Immature natural killer cell (primary cell): Measurements from ENCODE around the gene SYF2. TPM values are rescaled to one million over a fixed set of nuclear protein-coding genes. Genes with fewer than 3 reads are reported as not detected.

Source experiments
- DNase-seq, 3 donors: peaks; one replicate each; pipeline ENCODE4 v3.0.0; 2022; ENCODE audit warnings: mixed read lengths in 1 of 3
- H3K27ac Mint-ChIP-seq, 6 donors: one replicate each; pipeline ENCODE4 v1.8.0; 2020; ENCODE audit warnings: mixed read lengths in 6 of 6, mild to moderate bottlenecking in 5 of 6, inconsistent platforms in 4 of 6, moderate library complexity in 3 of 6
- H3K27me3 Mint-ChIP-seq, 3 donors: one replicate each; pipeline ENCODE4 v1.8.0; 2020 to 2021; ENCODE audit warnings: low read depth in 3 of 3, mild to moderate bottlenecking in 3 of 3, mixed read lengths in 3 of 3, moderate library complexity in 3 of 3, inconsistent platforms in 1 of 3
- H3K36me3 Mint-ChIP-seq, 3 donors: one replicate each; pipeline ENCODE4 v1.8.0; 2020; ENCODE audit warnings: mixed read lengths in 3 of 3, inconsistent platforms in 2 of 3, mild to moderate bottlenecking in 2 of 3
- H3K4me1 Mint-ChIP-seq, 2 donors: one replicate each; pipeline ENCODE4 v1.8.0; 2020; ENCODE audit warnings: inconsistent platforms in 2 of 2, mild to moderate bottlenecking in 2 of 2, mixed read lengths in 2 of 2, moderate library complexity in 1 of 2
- H3K4me3 Mint-ChIP-seq, 5 donors: one replicate each; pipeline ENCODE4 v1.8.0; 2020; ENCODE audit warnings: mild to moderate bottlenecking in 5 of 5, mixed read lengths in 5 of 5, inconsistent platforms in 3 of 5, moderate library complexity in 3 of 5
- H3K9me3 Mint-ChIP-seq, 6 donors: one replicate each; pipeline ENCODE4 v1.8.0; 2020; ENCODE audit warnings: mild to moderate bottlenecking in 6 of 6, mixed read lengths in 6 of 6, inconsistent platforms in 4 of 6, moderate library complexity in 3 of 6
- polyA plus RNA-seq, 3 donors: library from polyadenylated mRNA; unstranded; fragments of 300-500 nt; fragmentation: Illumina TruSeq; gene quantifications; one replicate each; pipeline ENCODE4 v1.2.3, GENCODE V29; 2021

The SYF2 gene
- polyA plus RNA-seq, 3 donors from 2014 or later: 65.6 to 82.8 (median 75.9) TPM

DNA sequence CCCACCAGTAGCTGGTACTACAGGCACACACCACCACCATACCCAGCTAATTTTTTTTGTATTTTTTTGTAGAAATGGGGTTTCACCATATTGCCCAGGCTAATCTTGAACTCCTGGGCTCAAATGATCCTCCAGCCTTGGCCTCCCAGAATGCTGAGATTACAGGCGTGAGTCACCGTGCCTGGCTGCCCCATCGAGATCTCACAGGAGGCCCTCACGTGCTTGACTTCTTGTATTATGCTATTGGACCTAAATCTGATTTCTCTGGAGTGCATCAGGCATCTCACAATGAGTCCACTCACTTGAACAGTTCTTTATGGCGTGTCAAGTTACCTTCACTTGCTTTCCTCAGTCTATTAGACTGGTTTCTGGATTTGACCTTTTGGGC lies 24.3 kb upstream of the SYF2 start:
- Mint-ChIP-seq H3K4me1 (peaks cover 6 to 14% of the 10 kb centered on the region in 2 donors), H3K27ac (no peak overlapping the region), H3K27me3 (no peaks in the 10 kb centered on the region), H3K4me3 (no peak overlapping the region), H3K36me3 (no peaks in the 10 kb centered on the region), H3K9me3 (no peaks in the 10 kb centered on the region)
- DNase-seq: no peak

DNA sequence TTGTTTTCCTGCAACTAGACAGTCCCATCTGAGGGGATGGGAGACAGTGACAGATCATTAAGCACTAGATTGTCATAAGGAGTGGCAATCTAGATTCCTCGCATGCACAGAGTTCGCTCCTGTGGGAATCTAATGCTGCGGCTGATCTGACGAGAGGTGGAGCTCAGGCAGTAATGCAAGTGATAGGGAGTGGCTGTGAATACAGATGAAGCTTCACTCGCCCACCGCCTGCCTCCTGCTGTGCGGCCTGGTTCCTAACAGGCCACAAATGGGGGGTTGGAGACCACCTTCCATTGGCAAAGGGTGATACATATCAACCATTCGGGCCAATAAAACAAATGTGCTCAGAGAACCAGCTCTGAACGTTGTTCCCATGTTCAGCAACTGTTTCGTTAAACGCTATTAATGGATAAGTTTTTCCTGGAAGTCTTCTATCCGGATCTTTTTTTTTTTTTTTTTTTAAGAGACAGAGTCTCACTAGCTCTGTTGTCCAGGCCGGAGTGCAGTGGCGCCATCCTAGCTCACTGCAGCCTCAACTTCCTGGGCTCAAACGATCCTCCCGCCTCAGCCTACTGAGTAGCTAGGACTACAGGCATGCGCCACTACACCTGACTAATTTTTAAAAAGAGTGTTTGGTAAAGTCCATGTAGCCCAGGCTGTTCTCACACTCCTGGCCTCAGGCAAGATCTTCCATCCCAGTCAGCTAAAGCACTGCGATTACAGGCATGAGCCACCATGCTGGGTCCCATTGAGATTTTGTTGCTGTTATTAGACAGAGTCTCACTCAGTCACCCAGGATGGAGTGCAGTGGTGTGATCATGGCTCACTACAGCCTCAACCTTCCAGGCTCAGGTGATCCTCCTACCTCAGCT lies 23.6 kb upstream of the SYF2 start:
- H3K27ac Mint-ChIP-seq: no peak overlapping the region
- no peaks in the 10 kb centered on the region for H3K27me3 Mint-ChIP-seq
- peaks cover 6 to 11% of the 10 kb centered on the region in 2 donors for H3K4me1 Mint-ChIP-seq
- no peaks in the 10 kb centered on the region for H3K9me3 Mint-ChIP-seq
- no peak overlapping the region for H3K4me3 Mint-ChIP-seq
- H3K36me3 Mint-ChIP-seq: no peaks in the 10 kb centered on the region
- no peak for DNase-seq

DNA sequence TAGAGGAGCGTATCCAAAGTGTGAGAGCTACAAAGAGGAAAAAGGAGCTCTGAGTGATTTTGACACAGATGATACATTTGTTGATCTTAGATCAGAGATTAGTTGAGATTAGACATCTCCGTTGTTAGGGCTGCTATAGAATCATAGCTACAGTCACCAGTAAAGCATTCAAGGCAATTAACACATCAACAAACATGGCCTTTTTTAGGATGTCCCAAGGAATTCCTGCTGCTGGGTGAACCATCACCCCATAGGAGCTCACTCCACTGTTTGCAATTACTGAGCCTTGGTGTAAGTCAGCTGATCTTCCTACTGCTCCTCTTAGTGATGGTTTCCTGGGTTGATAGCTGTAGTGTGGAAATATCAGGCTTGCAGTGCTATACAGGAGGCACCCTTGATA lies 21.6 kb upstream of the SYF2 start:
- H3K36me3 Mint-ChIP-seq: no peaks in the 10 kb centered on the region
- H3K27ac Mint-ChIP-seq: no peak overlapping the region
- H3K27me3 Mint-ChIP-seq: peaks cover 0 to 3% (median 0%) of the 10 kb centered on the region in 3 donors
- no peak for DNase-seq
- no peaks in the 10 kb centered on the region for H3K9me3 Mint-ChIP-seq
- no peak overlapping the region for H3K4me3 Mint-ChIP-seq
- peaks cover 0 to 2% of the 10 kb centered on the region in 2 donors for H3K4me1 Mint-ChIP-seq

DNA sequence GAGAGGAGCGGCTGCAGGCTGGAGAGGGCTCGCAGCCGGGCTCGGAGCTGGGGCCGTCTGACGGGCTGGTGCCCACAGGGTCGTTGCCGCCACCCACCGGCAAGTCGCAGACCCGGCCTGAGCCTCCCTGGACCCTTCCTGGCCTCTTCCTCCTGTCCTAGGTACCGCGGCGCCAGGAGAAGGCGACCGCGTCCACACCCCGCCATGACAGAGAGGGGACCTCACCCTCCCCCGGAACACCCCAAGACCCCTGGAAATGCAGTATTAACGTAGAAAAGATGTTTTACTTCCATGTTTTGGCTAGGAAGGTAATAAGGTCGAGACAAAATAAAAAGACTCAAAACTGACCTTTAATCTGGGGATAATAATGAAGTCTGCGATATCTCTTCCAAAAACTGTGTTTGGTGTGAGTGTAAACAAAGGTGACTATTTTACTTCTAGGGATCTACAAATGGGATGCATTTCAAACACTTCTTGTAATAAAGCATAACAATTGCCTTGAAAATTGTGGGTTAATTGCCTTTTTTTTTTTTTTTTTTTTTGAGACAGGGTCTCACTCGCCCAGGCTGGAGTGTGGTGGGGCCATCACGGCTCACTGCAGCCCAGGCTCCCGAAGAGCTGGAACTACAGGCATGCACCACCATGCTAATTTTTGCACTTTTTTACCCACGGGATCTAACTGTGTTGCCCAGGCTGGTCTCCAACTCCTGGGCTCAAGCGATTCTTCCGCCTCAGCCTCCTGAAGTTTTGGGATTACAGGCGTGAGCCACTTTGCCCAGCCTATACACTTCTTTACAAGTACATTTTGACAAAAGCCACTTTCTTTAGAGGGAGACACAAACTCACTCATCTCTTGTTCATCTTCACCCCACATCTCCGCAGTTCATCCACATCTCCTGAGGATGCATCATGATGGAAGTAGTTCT lies 15.8 kb upstream of the SYF2 start:
- Mint-ChIP-seq H3K9me3 (no peaks in the 10 kb centered on the region), H3K36me3 (peaks cover 26 to 36% (median 28%) of the 10 kb centered on the region in 3 donors), H3K27me3 (peaks cover 27 to 37% (median 29%) of the 10 kb centered on the region in 3 donors), H3K27ac (peak overlapping the region; percentile 67 to 100 (median 98)), H3K4me1 (peaks cover 40 to 47% of the 10 kb centered on the region in 2 donors), H3K4me3 (peak overlapping the region; percentile 91 to 99 (median 98))
- DNase-seq: no peak

DNA sequence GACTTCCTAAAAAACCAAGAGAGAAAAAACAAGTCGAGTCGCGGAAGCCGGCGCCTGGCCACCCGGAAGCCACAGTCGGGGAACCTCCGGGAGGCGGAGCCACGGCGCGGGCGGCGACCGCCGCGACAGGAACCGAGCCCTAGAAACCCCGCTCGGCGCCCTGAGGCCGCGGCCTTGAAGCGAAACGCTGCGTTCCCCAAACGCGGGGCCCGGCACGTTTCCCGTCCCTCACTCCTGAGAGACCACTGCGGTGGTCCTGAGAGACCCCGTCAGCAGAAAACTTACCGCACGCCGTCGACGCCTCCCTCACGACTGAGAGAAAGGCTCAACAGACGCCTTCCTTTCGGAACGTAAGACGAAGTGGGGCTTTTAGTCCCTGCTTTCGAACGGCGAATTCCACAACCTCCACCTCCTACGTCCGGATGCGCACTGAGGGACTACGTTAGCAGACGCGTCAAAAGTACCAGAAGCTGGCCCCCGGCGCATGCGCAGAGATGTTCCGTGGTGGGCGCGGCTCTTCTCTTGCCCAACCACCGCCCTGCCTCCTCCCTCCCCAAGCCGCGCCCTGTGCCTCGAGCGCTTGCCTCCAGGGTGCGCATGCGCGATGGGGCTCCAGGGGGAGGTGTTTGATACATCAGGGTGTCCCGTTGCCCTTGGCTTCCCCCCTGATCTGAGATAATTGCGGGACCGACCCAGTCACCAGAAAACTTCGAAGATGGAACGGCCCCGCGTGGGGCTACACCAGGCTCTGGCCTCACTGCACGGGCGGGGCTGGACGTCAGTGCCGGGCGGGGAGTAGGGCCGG lies 14.9 kb upstream of the SYF2 start, which contains the start of gene RSRP1:
Gene RSRP1 (minus strand): TSS at position 431 of the 805 bp plus-strand sequence. CDS start 491 bp downstream, outside the sequence.
- Mint-ChIP-seq H3K36me3 (peaks cover 26 to 44% (median 30%) of the 10 kb centered on the region in 3 donors), H3K27me3 (peaks cover 27 to 39% (median 31%) of the 10 kb centered on the region in 3 donors)

DNA sequence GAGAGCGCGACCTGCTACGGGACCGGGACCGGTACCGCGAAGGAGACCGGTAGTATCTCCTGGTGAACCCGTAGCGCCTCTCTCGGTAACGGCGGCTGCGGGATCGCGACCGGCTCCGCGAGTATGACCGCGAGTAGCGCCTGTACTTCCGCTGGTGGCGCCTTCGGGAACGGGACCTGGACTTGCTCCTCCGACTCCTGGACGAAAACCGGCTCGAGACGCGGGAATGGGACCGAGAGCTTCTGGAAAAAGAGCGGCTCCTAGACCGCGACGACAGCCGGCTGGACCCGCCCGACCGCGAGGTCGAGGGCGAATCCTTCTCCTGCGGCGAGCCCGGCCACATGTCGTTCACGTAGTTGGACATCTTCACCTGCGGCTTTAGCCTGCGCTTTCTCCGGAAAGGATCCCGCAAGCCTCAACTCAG lies 14.3 kb upstream of the SYF2 start:
- Mint-ChIP-seq H3K9me3 (no peaks in the 10 kb centered on the region), H3K36me3 (peaks cover 26 to 45% (median 30%) of the 10 kb centered on the region in 3 donors), H3K27ac (peak overlapping the region; percentile 97 to 100 (median 99)), H3K4me1 (peaks cover 44 to 61% of the 10 kb centered on the region in 2 donors), H3K4me3 (peak overlapping the region; percentile 91 to 99 (median 98)), H3K27me3 (peaks cover 27 to 39% (median 33%) of the 10 kb centered on the region in 3 donors)
- peak in 1 of 3 donors; percentile 47 for DNase-seq

More for the DNA sequence above, 14.9 kb upstream of the SYF2 start, which contains the start of gene RSRP1:
- H3K4me3 Mint-ChIP-seq: peak within 1 kb of the TSS; percentile 91 to 99 (median 98)
- H3K9me3 Mint-ChIP-seq: no peaks in the 10 kb centered on the region
- peak; percentile 99 to 100 (median 100) for DNase-seq
- H3K27ac Mint-ChIP-seq: peak within 1 kb of the TSS; percentile 97 to 100 (median 99)
- peaks cover 42 to 55% of the 10 kb centered on the region in 2 donors for H3K4me1 Mint-ChIP-seq

DNA sequence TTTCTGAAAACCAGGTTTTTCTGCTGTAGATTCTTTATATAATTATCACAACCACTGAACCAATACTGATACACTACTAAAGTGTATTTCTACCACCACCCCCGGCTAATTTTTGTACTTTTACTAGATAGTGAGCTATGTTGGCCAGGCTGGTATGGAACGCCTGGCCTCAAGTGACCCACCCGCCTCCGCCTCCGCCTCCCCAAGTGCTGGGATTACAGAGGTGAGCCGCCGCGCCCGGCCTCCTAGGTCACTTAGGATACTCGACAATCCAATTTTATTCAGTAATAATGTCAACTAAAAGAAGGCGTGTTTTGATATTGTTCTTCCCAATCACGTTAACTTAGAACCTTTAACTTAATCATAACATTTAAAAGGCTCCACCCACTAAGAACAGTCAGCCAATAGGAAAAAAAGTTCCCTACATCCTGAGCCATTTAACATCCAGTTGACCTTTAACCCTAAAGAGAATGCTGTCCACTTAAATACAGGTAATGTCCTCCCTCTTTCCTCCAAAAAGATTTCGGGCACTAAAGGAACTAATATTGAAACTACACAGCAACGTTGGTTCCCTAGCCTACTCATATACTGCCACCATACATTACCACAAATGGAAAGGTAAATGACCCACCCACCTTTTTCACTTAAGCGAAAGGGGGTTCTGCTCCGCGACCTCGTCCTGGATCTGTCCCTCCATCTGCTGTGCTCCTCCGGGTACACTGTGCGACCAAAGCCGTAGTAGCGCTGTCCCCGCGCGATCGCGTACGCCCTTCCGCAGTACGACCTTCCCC lies 13.7 kb upstream of the SYF2 start:
- Mint-ChIP-seq H3K36me3 (peaks cover 26 to 45% (median 30%) of the 10 kb centered on the region in 3 donors), H3K27ac (peak overlapping the region; percentile 97 to 100 (median 99)), H3K27me3 (peaks cover 29 to 39% (median 33%) of the 10 kb centered on the region in 3 donors), H3K4me3 (peak overlapping the region; percentile 91 to 99 (median 98)), H3K9me3 (no peaks in the 10 kb centered on the region), H3K4me1 (peaks cover 44 to 61% of the 10 kb centered on the region in 2 donors)
- peak in 1 of 3 donors; percentile 5 for DNase-seq

DNA sequence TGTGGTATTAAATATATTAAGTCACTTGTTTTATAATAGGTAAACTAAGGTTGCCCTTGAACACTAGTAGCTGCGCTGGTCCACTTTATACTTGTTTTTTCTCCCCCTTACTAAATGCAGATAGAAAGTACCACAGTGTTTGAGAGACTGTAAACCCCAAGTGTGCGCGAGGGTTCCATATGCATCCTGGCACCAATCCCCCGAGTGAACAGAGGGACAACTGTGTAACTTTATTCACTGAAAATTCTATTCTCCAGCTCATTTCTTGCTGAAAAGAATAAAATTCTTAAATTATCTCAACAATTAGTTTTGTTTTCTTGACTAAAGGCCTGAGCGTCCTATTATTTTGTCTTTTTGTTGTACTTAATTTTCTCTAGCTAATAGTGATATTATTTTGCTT lies 13.1 kb upstream of the SYF2 start:
- no peak for DNase-seq
- Mint-ChIP-seq H3K9me3 (no peaks in the 10 kb centered on the region), H3K4me3 (peak overlapping the region; percentile 91 to 99 (median 98)), H3K27ac (peak overlapping the region; percentile 39 to 100 (median 99)), H3K27me3 (peaks cover 29 to 44% (median 33%) of the 10 kb centered on the region in 3 donors), H3K4me1 (peaks cover 49 to 66% of the 10 kb centered on the region in 2 donors), H3K36me3 (peaks cover 26 to 45% (median 30%) of the 10 kb centered on the region in 3 donors)

DNA sequence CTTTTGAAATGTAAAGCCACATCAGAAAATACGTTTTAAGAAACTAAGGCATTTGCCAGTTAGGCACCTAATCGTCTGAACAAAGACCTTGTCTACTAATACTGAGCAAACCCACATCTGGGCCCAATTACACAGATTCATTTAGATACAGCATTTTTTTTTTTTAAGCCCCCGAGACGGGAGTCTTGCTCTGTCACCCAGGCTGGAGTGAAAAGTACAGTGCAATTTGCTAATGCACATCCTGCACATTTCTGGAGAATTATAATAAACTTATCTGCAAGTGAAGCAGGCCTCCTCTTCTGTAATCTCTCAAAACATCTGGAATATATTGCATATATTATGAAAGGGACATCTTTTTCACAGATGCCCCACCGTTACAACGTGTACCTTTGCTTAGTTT lies 11.6 kb upstream of the SYF2 start:
- H3K9me3 Mint-ChIP-seq: no peaks in the 10 kb centered on the region

DNA sequence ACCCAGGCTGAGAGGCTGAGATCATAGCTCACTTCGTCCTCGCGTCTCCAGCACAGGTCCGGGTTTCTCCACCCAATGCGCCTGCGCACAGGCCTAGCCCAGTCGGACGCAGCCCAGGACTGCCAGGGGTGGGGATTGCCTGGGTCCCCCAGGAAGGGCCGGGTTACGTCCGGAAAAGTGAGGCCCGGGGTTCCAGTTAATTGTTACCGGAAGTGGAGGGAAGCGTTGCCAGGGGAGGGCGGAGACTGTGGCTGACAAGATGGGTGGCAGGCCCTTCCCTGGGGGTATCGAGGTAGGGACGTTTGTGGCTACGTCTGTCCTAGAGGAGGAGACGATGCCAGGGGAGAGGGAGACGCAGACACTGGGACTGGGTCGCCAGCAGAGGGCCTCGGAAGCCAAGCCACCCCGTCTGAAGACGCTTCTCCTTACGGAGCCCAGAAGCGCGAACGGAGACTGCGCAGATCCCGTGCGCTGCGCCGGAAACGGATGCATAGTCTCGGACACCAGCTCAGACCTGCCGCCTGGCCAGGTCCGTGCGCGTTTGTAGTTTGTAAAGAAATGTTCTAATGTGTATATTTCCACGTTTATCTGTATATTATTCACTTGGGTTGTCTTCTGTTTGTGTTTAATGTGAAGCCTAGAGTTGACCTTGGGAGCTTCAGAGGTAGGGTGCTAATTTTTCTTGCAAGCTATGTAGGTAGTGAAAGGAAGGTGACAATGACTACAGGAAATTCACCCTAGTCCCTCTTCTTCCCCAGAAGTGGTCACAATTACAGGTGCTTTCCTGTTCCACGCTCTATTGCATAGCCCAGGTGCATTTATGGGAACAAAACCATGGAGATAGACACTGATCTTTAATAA lies 7.6 kb upstream of the SYF2 start:
- peak; percentile 85 to 87 (median 85) for DNase-seq
- Mint-ChIP-seq H3K4me3 (peak overlapping the region; percentile 93 to 96 (median 94)), H3K27me3 (peaks cover 14 to 22% (median 17%) of the 10 kb centered on the region in 3 donors), H3K27ac (peak overlapping the region; percentile 95 to 99 (median 96)), H3K4me1 (peaks cover 33 to 50% of the 10 kb centered on the region in 2 donors), H3K36me3 (peaks cover 16 to 25% (median 17%) of the 10 kb centered on the region in 3 donors), H3K9me3 (no peaks in the 10 kb centered on the region)

More for the DNA sequence above, 11.6 kb upstream of the SYF2 start:
- Mint-ChIP-seq H3K27me3 (peaks cover 41 to 52% (median 43%) of the 10 kb centered on the region in 3 donors), H3K4me1 (peaks cover 62 to 79% of the 10 kb centered on the region in 2 donors), H3K27ac (peak overlapping the region in 5 of 6 donors; percentile 21 to 99 (median 67)), H3K4me3 (peak overlapping the region in 2 of 5 donors; percentile 27 to 68), H3K36me3 (peaks cover 26 to 45% (median 30%) of the 10 kb centered on the region in 3 donors)
- peak in 1 of 3 donors; percentile 7 for DNase-seq

DNA sequence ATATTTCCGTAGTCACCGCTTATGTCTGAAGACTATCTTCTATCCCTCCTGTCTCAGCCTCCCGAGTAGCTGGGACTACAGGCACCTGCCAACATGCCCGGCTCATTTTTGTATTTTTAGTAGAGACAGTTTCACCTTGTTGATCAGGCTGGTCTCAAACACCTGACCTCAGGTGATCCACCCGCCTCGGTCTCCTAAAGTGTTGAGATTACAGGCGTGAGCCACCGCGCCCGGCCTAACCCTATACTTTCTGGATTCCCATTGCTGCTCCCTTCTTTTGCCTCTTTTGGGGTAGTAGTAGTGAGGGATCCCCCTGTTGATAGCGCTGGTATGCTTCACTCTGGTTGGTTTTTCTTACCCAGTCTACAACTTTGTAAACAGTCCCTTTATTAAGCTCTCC lies 5.7 kb upstream of the SYF2 start:
- Mint-ChIP-seq H3K36me3 (peaks cover 0 to 8% (median 5%) of the 10 kb centered on the region in 3 donors), H3K27ac (peak overlapping the region in 2 of 6 donors; percentile 8 to 48), H3K27me3 (peaks cover 11 to 19% (median 17%) of the 10 kb centered on the region in 3 donors), H3K9me3 (no peaks in the 10 kb centered on the region), H3K4me1 (peaks cover 24 to 31% of the 10 kb centered on the region in 2 donors), H3K4me3 (no peak overlapping the region)
- no peak for DNase-seq
